ENCODE results near the gene IGF1R. TPM values are rescaled to one million over a fixed set of nuclear protein-coding genes. Genes with fewer than 3 reads are reported as not detected.

IGF1R gene
- total and polyA plus RNA-seq, 2 donors (not counting 3 experiments of a cell fraction or from before 2014, with no cell fraction given) = 16.1 to 59.1 TPM

DNA sequence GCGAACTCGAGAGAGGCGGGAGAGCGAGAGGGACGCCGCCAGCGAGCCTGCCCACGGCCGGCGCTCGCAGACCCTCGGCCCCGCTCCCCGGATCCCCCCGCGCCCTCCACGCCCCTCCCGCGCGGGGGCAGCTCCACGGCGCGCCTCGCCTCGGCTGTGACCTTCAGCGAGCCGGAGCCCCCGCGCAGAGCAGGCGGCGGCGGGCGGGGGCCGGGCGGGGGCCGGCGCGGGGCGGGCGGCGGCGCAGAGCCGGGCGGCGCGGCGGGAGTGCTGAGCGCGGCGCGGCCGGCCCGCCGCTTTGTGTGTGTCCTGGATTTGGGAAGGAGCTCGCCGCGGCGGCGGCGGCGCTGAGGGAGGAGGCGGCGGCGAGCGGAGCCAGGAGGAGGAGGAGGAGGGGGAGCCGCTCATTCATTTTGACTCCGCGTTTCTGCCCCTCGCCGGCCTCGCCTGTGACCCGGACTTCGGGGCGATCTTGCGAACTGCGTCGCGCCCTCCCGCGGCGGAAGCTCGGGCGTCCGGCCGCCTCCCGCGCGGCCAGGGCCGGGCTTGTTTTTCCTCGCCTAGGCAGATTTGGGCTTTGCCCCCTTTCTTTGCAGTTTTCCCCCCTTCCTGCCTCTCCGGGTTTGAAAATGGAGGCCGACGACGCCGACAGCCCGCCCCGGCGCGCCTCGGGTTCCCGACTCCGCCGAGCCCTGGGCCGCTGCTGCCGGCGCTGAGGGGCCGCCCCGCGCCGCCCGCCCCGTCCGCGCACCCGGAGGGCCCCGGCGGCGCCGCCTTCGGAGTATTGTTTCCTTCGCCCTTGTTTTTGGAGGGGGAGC, 524 bp downstream of the IGF1R start:
- CTCF ChIA-PET = interaction anchor here (0.8 to 4.3 kb wide), 8 partner anchors 10 to 428 kb away, joined by 3 to 46 read pairs (median 6); no protein-coding TSS in a partner anchor
- FAIRE-seq = no peak
- H3K4me3 ChIP-seq (replicated peaks in 1 of 3; ENCODE audit: insufficient read depth in 1 of 3, low read depth in 1 of 3, low read length in 3 of 3) = peak overlapping the region; percentile 64 to 96 (median 65)

More for the DNA sequence above, 524 bp downstream of the IGF1R start:
- Histone ChIP-seq H4K20me1 (replicated peaks; ENCODE audit: control insufficient read depth, extremely low read depth, insufficient read depth, low read length) (peaks cover 3% of the 10 kb centered on the region), H3K27ac (ENCODE audit: insufficient read depth, low read depth, low read length) (peak overlapping the region; percentile 62), H3K79me2 (ENCODE audit: control insufficient read depth, insufficient read depth, low read length) (peaks cover 34% of the 10 kb centered on the region), H2AFZ (ENCODE audit: low read depth, low read length) (peak overlapping the region; percentile 64), H3K9me1 (replicated peaks; ENCODE audit: control insufficient read depth, extremely low read depth, insufficient read depth, low read length) (no peaks in the 10 kb centered on the region), H3K9me3 (replicated peaks; ENCODE audit: control insufficient read depth, insufficient read depth, low read length) (no peaks in the 10 kb centered on the region), H3K9ac (replicated peaks; ENCODE audit: extremely low read depth, insufficient read depth, low read length) (peak overlapping the region; percentile 67), H3K4me2 (ENCODE audit: insufficient read depth, low read length) (peak overlapping the region; percentile 47), H3K36me3 (ENCODE audit: control insufficient read depth in 2 of 2, extremely low read depth in 1 of 2, insufficient read depth in 2 of 2, low read length in 2 of 2) (no peaks in the 10 kb centered on the region), H3K4me1 (ENCODE audit: control insufficient read depth, extremely low read depth, insufficient read depth, low read length) (peaks cover 20% of the 10 kb centered on the region), H3K27me3 (ENCODE audit: control insufficient read depth in 2 of 2, insufficient read depth in 2 of 2, low read length in 2 of 2) (peaks cover 8 to 20% of the 10 kb centered on the region in 2 experiments)
- no peak for TF ChIP-seq POLR2AphosphoS5 (IDR thresholded peaks at IDR 0.05; ENCODE audit: insufficient read depth, low read depth, low read length)
- no peak for TF ChIP-seq POLR2A (IDR thresholded peaks at IDR 0.05; ENCODE audit: low read depth, low read length)
- no peak for TF ChIP-seq GATA2 (IDR thresholded peaks at IDR 0.05; ENCODE audit: insufficient read depth, insufficient read length, low read depth, low read length)
- no peak for TF ChIP-seq FOS (IDR thresholded peaks at IDR 0.05; ENCODE audit: borderline replicate concordance, insufficient read depth, low read length)
- TF ChIP-seq, protein P1, sequence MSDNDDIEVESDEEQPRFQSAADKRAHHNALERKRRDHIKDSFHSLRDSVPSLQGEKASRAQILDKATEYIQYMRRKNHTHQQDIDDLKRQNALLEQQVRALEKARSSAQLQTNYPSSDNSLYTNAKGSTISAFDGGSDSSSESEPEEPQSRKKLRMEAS (IDR thresholded peaks at IDR 0.05; ENCODE audit: insufficient read depth, insufficient read length) = no peak
- TF ChIP-seq EZH2 (IDR thresholded peaks at IDR 0.05; ENCODE audit: borderline replicate concordance, low read depth, low read length, severe bottlenecking) = no peak
- TF ChIP-seq, protein P2, sequence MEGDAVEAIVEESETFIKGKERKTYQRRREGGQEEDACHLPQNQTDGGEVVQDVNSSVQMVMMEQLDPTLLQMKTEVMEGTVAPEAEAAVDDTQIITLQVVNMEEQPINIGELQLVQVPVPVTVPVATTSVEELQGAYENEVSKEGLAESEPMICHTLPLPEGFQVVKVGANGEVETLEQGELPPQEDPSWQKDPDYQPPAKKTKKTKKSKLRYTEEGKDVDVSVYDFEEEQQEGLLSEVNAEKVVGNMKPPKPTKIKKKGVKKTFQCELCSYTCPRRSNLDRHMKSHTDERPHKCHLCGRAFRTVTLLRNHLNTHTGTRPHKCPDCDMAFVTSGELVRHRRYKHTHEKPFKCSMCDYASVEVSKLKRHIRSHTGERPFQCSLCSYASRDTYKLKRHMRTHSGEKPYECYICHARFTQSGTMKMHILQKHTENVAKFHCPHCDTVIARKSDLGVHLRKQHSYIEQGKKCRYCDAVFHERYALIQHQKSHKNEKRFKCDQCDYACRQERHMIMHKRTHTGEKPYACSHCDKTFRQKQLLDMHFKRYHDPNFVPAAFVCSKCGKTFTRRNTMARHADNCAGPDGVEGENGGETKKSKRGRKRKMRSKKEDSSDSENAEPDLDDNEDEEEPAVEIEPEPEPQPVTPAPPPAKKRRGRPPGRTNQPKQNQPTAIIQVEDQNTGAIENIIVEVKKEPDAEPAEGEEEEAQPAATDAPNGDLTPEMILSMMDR (IDR thresholded peaks at IDR 0.05; ENCODE audit: extremely low read depth in 1 of 2, insufficient read depth in 1 of 2, low read depth in 1 of 2, low read length in 2 of 2) = peak in 1 of 2 donors; percentile 13
- no peak for TF ChIP-seq MYC (IDR thresholded peaks at IDR 0.05; ENCODE audit: low read depth, low read length)
- POLR2A ChIA-PET = no interaction called here
- dilution Hi-C loops (cut with MboI; ENCODE audit: extremely low pct_ligation_motif_present, low sequenced_read_pairs) = no loop called here
- TSS peak; percentile 28 for BruUV-seq (replicated peaks)
- DNase-seq (ENCODE audit: low read depth, low spot score) = peak; percentile 52
- intact Hi-C loops (cut with micrococcal nuclease) = loop anchor here (1.0 to 2.0 kb wide), 8 partner anchors 101 to 427 kb away; no protein-coding TSS in a partner anchor
